ENCODE measurements around the gene DMRTB1.

Gene DMRTB1

DNA sequence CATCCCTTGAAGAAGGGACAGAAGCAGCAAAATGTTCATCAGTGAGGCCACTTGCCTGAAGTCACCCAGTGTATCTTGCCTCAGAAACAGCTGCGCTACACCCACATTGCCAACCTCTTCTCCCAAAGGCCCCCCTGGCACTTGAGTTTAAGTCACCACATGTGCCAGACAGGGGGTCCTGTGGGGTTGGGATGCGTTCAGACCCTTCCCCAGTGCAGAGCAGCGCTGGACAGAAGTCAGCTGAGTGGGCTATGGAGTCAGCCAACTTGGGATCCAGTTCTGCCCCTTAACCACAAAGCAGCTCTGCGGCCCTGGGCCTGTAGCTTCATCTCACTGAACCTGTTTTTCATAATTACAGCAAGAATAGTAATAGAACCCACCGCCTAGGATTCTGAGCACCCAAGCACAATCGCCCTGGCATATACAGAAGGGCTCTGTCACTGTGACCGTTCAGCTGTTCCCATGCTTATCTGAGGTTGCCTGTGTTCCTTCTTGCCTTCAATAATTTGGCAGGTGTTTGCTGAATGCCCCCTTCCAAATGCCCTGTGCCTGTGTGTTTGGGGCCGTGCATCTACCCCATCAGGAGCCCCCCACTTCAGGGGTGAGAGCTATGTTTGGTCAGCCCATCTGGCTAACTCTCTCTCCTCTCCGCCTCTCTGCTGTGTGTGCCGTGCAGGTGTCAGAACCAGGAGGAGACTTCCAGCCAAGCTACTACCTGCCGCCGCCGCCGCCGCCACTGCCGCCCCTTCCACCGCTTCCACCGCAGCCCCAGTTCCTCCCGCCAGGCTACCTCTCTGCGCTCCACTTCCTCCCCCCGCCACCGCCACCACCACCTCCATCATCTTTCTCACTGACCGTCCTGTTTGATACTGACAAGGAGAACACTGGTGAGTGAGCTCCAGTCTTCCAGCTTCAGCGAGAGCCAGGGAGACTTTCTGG lies 5.0 kb downstream of the DMRTB1 start:
- DNase-seq (ENCODE audit: low read depth in 2 of 2) = no peak

DNA sequence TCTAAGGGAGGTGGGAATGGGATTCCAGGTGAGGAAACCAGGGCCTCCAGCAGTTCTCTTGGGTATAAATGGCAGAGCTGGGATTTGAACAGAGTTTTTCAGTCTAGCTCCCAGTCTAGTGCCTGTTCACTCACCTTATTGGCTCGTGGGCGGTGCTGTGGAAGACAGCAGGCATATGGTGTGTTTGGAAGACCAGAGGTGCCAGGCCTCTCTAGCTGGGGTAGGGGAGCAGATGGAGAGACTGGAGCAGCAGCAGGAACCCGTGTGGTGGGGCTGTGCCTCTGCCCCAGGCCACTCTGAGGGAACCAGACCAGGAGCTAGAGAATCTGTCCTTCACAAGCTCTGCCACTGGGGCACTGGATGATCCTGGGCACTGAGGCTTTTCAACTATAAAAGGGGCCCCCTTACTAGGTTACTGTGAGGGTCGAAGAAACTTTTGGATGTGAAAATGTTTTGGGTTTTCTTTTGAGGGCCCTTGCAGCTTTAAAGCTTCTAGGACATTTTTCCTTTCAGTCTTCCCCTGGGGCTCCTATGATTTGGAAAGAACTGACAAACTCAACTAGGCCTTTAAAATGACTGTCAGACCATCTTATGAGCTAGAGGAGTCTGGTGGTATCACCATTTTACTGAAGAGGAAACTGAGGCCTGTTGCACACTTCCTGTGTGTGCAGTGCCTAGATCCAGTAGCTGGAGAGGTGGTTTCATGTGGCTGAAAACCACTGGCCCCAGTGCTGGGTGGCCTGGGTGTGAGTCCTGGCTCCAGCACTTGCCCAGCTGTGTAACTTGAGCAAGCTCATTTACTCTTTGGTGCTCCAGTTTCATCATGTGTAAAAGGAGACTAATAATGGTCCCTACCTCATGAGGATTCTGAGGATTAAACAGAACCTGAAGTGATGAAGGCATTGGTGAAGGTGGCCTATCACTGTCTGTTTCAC lies 6.1 kb downstream of the DMRTB1 start:
- DNase-seq (ENCODE audit: low read depth in 2 of 2) = no peak

DNA sequence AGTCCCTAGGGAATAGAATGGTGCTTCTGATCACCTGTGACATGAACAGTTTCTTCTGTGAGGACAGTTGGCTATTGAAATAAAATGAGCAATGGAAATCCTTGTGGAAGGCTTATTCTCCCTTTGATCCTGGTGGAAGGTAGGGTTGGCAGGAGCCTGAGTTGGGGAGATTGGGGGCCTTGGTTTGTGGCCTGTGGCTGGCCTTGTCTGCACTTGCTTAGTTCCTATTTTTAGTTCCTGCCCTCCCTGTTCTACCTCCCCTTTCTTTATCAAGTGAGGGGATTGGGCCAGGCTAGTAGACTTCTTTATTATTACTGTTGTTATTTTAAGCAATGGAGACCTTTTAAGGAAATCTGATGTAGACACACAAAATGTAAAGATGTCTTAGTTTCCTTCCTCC lies 8.2 kb downstream of the DMRTB1 start:
- no peak for DNase-seq (ENCODE audit: low read depth in 2 of 2)

DNA sequence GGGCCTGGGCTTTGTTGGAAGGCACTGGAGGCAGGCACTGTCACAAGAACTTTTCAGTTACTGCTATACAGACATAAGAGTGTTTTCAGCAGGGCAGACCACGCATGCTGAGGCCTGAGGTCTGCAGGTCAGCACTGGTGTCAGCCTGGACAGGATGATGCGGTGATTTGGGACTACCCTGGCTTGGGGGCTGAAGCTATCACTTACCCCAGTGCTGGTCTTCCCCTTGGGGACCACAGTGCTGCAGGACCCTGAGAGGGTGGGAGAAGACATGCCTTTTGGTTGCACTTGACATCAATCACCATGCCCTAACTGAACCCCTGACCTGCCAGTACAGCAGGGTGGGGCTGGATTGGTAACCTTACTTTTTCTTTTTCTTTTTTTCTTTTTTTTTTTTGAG lies 9.2 kb downstream of the DMRTB1 start:
- DNase-seq (ENCODE audit: low read depth in 2 of 2) = no peak

DNA sequence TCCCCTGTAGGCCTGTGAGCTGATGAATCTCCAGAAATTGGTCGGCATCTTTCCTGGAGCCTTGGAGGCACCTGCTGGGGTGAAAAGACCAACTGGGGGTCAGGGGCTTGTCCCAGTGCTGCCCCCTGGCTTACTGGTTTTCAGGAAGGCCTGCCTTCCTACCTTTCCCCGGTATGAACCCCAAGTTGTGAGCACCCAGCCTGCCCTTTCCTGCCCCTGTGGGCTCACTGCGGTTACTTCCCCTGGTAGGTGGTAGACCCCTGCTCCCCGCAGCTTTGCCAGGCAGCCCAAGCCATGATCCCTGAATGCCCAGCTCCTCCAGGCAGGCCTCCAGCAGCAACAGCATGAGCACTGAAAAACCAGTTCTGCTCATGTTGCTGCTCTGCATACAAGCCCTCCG lies 10.2 kb downstream of the DMRTB1 start:
- DNase-seq (ENCODE audit: low read depth in 2 of 2) = no peak

DNA sequence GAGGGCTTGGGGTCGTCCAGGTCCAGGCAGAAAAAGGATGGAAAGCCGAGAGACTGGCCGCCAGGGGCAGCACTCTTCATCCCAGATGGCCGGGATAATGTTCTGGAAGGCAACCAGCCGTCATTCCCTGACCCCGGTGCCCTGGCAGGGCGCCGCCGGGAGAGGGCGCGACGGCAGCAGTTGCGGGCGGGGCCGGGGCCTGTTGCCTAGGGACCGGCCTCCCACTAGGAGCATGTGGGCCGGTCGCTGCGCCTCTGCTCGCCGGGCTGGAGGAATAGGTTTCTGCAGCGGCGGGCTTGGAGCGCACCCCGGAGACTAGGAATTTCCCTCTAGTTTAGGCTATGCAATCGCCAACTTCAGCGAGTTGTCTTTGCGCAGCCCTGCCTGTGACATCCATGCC lies 11.0 kb downstream of the DMRTB1 start:
- DNase-seq (ENCODE audit: low read depth in 2 of 2) = no peak

DNA sequence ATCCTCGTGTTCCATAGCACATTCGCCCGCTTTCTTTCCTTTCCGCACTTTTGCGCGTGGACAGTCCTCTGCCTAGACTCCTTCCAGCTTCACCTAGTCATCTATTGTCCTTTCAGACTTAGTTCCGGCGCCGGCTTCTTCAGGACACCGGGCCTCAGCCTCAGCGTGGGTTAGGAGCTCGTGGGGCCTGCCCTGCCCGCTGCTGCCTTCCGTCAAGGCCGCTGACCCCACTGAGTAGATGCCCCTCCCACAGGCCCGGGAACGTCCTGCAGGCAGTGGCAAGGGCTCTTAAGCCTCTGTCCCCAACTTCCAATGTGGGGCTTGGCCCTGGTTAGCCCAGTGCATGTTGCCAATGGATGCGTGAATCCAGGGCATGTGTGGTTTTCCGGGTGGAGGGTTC lies 11.4 kb downstream of the DMRTB1 start:
- DNase-seq (ENCODE audit: low read depth in 2 of 2) = no peak

DNA sequence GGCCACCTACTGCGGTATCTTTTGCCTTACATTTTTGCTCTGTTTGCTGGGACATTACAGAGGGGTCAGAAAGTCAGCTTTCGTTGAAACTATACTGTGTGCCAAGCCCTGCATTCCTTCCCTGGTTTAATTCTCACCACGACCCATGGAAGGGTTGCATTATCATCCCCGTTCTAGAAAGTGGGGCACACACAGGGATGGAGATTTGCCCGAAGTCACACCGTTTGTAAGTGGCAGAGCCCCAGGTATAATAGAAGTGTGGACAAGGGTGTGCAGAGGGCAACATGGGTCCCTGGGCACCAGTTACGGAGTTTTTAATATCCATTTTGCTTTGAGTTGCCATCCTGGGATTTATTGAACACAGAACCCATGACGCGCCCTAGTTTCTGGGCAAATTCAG lies 11.8 kb downstream of the DMRTB1 start:
- no peak for DNase-seq (ENCODE audit: low read depth in 2 of 2)

DNA sequence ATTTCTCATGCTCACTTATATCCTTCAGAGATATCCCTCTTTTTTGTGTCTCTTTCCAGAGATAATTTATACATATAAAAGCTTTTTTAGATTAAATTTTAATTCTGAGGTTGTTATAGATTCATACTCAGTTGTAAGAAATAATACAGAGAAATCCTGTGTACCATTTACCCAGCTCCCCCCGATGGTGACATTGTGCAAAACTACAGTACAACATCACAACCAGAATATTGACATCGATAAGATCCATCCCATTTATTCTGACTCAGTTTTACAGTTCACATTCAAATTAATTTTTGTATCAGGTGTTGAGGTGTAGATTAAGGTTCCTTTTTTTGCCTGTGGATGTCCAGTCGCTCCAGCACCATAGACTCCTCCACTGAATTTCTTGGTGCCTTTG lies 14.3 kb downstream of the DMRTB1 start:
- no peak for DNase-seq (ENCODE audit: low read depth in 2 of 2)

DNA sequence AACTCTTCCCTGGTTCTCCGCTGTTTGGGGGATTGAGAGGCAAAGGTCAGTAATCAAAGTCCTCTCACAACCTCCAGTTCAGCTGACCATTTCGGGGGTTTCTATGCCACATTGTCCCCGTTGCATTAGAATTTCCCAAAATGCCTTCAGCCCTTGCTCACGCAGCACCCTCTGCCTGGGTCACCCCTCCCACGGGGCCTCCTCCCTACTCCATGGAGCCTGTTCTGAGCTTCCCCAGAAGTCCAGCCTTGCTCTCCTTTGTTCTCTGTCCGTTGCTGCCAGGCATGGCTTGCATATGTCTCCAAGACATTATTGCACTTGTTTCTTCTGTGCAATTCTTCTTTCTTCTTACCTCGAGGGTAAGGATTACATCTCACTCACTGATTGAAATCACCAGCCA lies 16.5 kb downstream of the DMRTB1 start:
- DNase-seq (ENCODE audit: low read depth in 2 of 2) = no peak

DNA sequence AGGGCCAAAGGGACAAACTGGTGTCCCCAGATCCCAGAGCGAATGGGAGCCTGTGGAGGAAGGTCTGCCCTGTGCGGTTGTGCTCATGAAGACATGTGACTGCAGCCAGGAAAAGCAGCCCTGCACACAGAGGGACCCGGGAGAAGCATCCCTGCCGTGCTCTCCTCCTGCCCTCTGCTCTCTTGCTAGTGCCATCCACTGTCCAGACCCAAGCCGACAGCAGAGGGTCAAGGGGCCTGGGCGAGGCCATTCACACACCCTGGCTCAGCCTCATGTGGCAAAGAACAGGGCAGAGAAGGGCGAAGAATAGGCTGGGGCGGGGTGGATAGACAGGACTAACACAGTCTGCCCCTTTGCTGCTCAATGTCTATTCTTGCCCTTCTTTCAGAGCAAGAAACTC lies 17.4 kb downstream of the DMRTB1 start:
- DNase-seq (ENCODE audit: low read depth in 2 of 2) = no peak

DNA sequence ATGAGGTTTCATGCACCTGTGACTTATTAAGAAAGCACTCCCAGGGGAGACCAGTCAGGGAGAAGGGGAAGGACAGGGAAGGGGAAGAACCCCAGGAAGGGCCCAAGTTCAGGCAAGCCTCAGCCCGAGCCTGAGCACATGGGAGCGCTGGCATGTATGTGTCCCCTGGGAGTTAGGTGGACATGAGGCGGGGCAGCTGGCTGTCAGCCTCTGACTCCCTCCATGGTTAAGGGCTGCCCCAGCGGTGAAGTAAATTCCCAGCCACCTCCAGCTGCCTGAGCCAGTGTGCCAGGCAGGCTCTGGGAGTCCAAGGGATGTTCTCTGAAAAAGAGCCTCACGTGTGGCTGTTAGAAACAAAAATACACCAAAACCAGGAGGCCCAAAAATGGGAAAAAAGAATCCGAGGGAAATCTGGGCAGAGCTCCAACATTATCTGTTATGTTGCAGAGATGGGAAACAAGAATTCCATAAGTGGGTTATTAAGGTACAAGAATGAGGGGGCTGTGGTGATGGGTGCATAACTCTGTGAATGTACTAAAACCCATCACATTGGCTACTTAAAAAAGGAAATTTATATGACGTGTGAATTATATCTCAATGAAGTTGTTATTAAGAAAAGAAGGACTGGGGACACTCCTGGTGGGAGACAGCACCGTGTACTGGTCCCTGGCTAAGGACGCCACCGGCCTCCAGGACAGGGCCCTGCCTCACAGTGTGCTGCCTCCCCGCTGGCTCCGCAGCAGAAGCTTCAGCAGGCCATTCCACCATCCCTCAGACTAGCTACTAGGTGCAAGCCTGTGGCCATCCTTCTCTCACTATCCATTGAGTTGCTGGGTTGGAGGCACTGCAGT lies 18.7 kb downstream of the DMRTB1 start:
- no peak for DNase-seq (ENCODE audit: low read depth in 2 of 2)

DNA sequence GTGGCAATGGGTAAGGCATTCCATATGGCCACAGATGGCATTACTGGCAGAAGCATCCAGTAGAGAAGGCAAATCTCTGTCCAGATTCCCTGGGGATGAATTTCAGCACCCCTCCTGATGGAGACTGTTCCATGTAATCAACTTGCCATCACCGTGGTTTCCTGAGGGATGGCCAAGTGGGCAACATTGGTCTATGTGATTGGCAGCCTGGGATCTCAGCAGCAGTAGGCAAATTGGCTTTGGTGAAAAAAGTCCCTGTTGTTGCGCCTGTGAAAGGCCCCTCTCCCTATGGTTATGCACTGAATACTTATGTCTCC lies 19.3 kb downstream of the DMRTB1 start:
- no peak for DNase-seq (ENCODE audit: low read depth in 2 of 2)

DNA sequence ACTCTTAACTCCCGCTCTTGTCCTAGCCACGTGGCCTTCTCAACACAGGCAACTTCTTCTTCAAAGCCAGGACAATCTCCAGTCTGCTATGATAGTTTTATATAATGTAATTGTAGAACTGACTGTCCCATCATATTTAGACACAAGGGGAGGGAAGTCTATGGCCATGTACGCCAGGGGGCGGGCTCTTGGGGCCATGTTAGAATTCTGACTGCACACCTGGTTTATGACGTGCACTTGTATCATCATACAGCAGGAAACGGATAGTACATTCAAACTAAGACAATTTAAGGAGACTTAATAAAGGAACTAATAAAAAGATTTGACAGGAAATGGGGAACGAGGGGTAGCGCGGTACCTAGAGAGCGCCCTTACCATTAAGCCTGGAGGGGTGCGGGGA lies 21.5 kb downstream of the DMRTB1 start:
- DNase-seq (ENCODE audit: low read depth in 2 of 2) = no peak

DNA sequence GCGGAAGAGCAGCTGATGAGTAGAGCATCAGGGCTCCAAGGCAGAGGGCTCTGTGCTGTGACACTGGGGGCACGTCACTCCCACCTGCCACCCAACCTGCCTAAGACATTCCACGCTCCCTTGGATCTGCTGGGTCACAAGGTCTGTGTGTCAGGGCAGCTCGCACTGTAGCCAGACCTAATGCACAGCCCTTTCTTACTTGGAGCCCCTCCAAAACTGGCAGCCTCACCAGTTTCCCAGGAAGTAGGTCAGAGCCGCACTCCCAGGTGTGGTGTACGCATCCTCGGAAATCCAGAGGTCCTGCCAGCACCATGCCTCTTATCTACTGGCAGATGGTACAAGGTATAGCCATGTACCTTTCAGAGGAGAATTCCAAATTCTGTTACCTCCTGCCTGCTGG lies 22.3 kb downstream of the DMRTB1 start:
- DNase-seq (ENCODE audit: low read depth in 2 of 2) = no peak

DNA sequence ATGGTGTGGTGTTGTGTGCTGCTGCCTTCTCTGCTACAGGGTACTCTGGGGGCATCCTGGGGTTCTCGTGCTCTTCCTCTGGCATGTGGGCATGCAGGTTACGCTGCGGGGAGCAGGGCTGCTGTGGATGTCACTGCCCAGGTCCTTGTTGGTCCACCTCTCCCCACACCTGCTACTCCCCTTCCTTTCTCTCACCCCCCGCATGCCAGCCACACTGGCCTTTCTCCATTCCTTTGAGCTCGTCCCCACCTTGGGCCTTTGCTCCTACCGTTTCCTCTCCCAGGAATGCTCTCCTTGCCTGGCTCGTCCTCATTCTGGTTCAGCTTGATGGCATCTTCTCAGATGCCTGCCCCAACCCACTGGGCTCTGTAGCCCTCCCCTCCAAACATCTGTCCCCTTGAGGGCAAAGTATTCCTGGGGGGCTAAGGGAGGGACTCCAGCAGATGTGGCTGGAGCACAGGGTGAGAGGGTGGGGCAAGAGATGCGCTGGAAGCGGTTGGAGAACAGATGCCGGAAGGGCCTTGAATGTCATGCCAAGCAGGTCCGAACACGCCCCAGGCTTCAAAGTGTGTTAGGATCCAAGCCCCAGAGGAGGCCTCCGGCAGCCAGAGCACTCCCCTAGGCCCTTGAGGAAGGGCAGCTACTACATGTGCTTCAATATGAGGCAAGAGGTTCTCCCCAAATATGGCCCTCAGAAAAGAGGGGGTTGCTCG lies 23.4 kb downstream of the DMRTB1 start:
- DNase-seq (ENCODE audit: low read depth in 2 of 2) = no peak

DNA sequence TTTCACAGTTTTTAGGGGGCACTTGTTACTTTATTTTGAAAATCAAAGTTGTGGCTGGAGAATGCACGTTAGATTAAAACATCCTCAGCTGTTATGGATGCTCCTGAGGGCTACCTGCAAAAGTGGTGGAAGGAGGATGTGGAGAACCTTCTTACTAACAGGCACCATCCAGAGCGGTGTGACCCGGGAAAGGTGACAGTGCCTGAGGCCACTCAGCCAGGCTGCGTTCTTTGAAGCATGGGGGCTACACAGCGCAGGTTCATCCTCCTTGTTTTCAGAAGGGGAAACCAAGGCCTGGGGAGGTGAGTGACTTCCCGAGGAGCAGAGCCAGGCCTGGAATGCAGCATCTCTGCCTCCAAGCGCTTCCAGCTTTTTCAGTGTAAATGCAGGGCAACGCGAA lies 24.0 kb downstream of the DMRTB1 start:
- DNase-seq (ENCODE audit: low read depth in 2 of 2) = no peak

DNA sequence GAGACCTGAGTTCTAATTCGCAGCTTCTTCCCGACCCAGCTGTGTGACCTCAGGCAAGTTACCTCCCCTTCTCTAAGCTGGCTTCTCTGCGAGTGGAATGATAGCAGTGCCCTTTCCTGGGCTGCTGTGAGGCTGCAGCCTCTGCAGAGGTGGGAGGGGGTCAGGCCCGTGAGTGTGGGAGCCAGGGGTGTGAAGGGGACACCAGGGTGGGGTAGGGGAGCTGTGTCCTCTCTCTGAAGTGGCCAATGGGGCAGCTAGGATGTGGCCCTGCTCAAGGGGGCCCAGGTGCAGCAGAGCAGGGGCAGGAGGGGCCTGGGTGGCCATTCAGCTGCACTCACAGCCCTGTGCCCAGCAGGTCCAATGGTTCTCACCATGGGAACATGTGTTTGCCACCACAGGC lies 24.5 kb downstream of the DMRTB1 start:
- DNase-seq (ENCODE audit: low read depth in 2 of 2) = no peak

DNA sequence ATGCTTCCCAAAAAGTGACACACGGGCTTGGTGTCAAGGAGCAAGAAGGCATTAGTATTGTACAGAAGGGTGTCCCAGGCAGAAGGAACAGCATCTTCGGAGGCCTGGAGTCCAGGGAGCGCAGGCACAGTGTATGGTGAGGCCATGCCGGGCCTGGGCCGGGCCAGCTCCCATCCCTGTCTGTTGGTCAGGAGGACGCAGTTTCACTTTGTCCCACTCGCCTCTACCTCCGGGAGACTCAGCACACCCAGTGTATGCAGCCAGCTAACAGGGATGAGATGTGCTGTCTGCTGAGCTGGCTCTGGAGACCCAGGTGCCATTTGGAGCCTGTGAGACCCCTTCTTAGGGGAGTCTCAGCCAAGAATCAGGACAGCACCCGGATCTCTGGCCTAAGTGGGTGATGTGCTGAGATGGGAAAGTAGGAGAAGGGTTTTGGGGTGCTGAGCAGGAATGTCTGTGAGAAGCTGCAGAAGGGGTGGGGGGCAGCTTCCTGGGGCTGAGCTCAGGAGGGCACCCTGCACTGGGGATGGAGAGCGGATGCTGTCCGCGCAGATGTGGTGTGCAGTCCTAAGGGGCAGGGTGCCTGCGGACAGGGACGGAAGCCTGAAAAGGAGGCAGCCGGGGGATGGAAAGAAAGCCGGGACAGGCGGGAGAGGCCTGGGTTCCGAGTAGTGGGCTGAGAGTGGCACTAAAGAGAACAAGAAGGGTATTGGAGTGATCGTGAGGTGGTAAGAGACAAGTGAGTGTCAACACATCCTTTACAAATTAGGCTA lies 25.7 kb downstream of the DMRTB1 start:
- no peak for DNase-seq (ENCODE audit: low read depth in 2 of 2)
